Cardiac muscle cell (in vitro differentiated cells and primary cell): ENCODE data around the gene CYS1. TPM values are rescaled to one million over a fixed set of nuclear protein-coding genes. Genes with fewer than 3 reads are reported as not detected.

Source experiments
- DNase-seq, 2 donors: peaks; one replicate each; pipeline versions ENCODE4 v3.0.0 to v3.0.0-alpha.2; 2010 to 2017; ENCODE audit warnings: low read depth in 1 of 2, low spot score in 1 of 2
- H3K27ac ChIP-seq: fragments of 200-600 bp; sonication (generic); 2 replicates; pipeline ENCODE4 v1.5.1; 2016
- H3K27me3 ChIP-seq: fragments of 200-600 bp; sonication (generic); 2 replicates; pipeline ENCODE4 v1.6.0; 2016; ENCODE audit warnings: control low read depth
- H3K36me3 ChIP-seq: fragments of 200-600 bp; sonication (generic); 2 replicates; pipeline ENCODE4 v1.5.1; 2016; ENCODE audit warnings: control low read depth
- H3K4me1 ChIP-seq: fragments of 200-600 bp; sonication (generic); 2 replicates; pipeline ENCODE4 v1.8.1; 2017; ENCODE audit warnings: low read depth, mild to moderate bottlenecking, mixed run types
- H3K4me3 ChIP-seq: fragments of 200-600 bp; sonication (generic); 2 replicates; pipeline ENCODE4 v1.5.1; 2016; ENCODE audit warnings: mild to moderate bottlenecking
- H3K9me3 ChIP-seq: fragments of 200-600 bp; sonication (generic); 2 replicates; pipeline ENCODE4 v1.5.1; 2017; ENCODE audit warnings: low read depth, mild to moderate bottlenecking, control low read depth
- polyA plus RNA-seq: library from polyadenylated mRNA; unstranded; fragments of >200 nt; fragmentation: Nextera tagmentation; extraction: Ambion mirVana; gene quantifications from 2 replicates; pipeline ENCODE4 v1.2.1, GENCODE V29; 2016
- total RNA-seq: library from RNA; depleted of rRNA; stranded (reverse); fragments of >200 nt; gene quantifications from 2 replicates; pipeline ENCODE4 v1.2.3, GENCODE V29; 2016
- TF ChIP-seq, protein P1 (sequence below): IDR thresholded peaks from 2 replicates; pipeline ENCODE4 v1.5.1; 2012; ENCODE audit warnings: low read depth, mild to moderate bottlenecking, low read length

The CYS1 gene
- total and polyA plus RNA-seq, 2 experiments from 2014 or later = 0.89 to 1.1 TPM

DNA sequence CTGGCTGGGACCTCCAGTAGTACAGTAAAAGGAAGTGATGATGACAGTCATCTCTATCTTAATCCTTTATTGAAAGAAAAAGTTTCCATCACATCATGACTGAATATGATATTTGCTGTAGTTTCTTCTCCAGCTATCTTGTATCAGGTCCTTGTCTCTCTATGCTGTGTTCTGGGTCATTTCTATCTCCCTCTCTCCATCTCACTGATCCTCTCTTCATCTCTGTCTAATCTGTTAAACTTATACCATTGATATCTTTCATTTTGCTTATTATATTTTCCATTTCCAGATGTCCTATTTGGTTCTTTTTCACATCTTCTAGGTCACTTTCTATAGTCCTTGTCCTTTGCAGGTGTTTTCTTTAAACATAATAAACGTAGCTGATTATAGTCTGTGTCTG, 12.3 kb downstream of the CYS1 start:
- Histone ChIP-seq H3K27ac (no peak overlapping the region), H3K27me3 (no peaks in the 10 kb centered on the region), H3K9me3 (no peaks in the 10 kb centered on the region), H3K4me1 (no peaks in the 10 kb centered on the region), H3K36me3 (no peaks in the 10 kb centered on the region), H3K4me3 (no peak overlapping the region)
- no peak for DNase-seq
- TF ChIP-seq, protein P1, sequence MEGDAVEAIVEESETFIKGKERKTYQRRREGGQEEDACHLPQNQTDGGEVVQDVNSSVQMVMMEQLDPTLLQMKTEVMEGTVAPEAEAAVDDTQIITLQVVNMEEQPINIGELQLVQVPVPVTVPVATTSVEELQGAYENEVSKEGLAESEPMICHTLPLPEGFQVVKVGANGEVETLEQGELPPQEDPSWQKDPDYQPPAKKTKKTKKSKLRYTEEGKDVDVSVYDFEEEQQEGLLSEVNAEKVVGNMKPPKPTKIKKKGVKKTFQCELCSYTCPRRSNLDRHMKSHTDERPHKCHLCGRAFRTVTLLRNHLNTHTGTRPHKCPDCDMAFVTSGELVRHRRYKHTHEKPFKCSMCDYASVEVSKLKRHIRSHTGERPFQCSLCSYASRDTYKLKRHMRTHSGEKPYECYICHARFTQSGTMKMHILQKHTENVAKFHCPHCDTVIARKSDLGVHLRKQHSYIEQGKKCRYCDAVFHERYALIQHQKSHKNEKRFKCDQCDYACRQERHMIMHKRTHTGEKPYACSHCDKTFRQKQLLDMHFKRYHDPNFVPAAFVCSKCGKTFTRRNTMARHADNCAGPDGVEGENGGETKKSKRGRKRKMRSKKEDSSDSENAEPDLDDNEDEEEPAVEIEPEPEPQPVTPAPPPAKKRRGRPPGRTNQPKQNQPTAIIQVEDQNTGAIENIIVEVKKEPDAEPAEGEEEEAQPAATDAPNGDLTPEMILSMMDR = no peak

DNA sequence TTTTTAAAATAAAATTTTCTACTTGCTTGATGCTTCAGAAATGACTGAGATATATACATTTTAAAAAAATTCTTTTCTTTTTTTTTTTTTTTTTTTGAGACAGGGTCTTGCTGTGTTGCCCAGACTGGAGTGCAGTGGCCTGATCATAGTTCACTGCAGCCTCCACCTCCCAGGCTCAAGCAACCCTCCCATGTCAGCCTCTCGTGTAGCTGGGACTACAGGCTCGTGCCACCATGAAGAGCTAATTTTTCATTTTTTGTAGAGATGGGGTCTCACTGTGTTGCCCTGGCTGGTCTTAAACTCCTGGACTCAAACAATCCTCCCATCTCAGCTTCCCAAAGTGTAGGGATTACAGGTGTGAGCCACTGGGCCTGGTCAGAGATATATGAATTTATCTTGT, 12.9 kb downstream of the CYS1 start:
- Histone ChIP-seq H3K4me1 (no peaks in the 10 kb centered on the region), H3K36me3 (no peaks in the 10 kb centered on the region), H3K27ac (no peak overlapping the region), H3K4me3 (no peak overlapping the region), H3K27me3 (no peaks in the 10 kb centered on the region), H3K9me3 (no peaks in the 10 kb centered on the region)
- no peak for DNase-seq
- TF ChIP-seq, protein P1 = no peak

DNA sequence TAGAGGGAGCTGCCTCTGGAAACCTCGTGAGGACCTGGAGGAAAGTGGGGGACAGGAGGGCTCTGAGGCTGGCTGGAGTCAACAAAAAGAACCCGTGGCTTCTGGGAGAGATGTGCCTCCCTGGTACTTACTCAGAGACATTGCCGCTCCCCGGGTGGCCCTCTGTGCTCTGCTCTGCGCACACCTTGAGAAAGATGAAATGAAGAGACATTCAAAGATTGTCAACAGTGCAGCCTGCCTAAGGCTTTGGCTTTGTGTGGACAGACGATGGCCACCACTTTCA, 14.5 kb downstream of the CYS1 start:
- TF ChIP-seq, protein P1 = no peak
- DNase-seq = no peak
- Histone ChIP-seq H3K27me3 (no peaks in the 10 kb centered on the region), H3K9me3 (no peaks in the 10 kb centered on the region), H3K27ac (no peak overlapping the region), H3K36me3 (no peaks in the 10 kb centered on the region), H3K4me3 (no peak overlapping the region), H3K4me1 (no peaks in the 10 kb centered on the region)

DNA sequence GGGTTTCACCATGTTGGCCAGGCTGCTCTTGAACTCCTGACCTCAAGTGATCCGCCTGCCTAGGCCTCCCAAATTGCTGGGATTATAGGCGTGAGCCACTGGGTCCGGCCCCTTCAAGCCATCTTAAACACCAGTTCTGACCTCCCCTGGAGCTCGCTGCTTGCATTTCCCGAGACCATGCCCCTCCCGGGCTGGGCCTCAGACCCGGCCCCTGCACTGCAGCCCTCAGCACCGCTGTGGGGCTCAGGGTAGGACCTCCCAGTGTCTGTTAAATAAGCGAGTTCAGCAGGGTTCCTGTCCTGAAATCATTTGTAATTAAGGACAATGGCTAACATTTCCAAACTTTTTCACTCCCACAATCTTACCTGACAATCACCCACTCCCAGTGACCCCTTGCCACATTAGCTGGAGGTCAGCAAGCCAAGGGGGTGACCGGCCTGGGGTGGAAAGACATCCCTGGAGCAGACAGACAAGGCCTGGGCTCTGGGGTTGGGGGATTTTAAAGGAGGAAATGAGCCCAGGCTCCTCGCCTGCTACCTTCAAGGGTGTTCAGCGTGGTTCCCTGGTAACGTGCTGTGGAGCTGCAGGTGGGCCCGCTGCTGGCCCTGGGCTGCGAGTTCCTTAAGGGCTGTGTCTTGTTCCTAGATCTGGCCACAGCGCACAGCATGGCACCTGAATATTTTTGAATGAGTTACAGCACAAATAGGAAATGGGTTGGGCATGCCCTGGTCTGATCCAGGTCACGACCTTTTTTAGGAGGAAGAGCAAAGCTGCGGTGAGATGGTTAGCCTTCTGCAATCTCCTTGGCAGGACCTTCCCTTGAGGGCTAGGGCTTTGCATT, 15.1 kb downstream of the CYS1 start:
- no peak overlapping the region for H3K4me3 ChIP-seq
- H3K27me3 ChIP-seq = no peaks in the 10 kb centered on the region
- no peak overlapping the region for H3K27ac ChIP-seq
- no peaks in the 10 kb centered on the region for H3K36me3 ChIP-seq
- no peaks in the 10 kb centered on the region for H3K4me1 ChIP-seq
- no peaks in the 10 kb centered on the region for H3K9me3 ChIP-seq
- no peak for DNase-seq
- TF ChIP-seq, protein P1 = no peak

DNA sequence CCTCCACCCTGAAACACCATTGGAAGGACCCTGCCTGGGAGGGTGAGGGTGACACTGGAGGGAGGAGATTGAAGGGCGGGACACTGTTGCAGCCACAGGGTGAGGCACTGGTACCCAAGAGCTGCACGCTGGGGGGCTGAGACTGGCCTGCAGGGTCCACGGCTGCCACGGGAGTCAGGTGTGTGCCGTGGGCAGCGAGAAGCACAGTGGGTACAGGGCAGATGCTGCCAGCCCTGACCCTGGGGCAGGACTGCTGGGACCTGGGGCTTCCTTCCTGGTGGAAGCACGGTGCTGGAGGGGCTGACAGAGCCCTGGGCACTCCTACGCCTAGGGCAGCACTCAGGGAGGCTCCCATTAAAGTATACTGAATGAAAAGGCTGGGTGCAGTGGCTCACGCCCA, 16.6 kb downstream of the CYS1 start:
- Histone ChIP-seq H3K27me3 (no peaks in the 10 kb centered on the region), H3K9me3 (no peaks in the 10 kb centered on the region), H3K4me3 (no peak overlapping the region), H3K27ac (no peak overlapping the region), H3K4me1 (no peaks in the 10 kb centered on the region), H3K36me3 (no peaks in the 10 kb centered on the region)
- TF ChIP-seq, protein P1 = no peak
- DNase-seq = no peak
